ENCODE data around the gene MUSTN1.

- TF ChIP-seq CTCF (IDR thresholded peaks at IDR 0.05) (no peak), POLR2AphosphoS5 (IDR thresholded peaks at IDR 0.05; ENCODE audit: insufficient read depth in 1 of 2, low read depth in 1 of 2) (no peak), POLR2A (IDR thresholded peaks at IDR 0.05) (no peak)
Observed at GRCh38 chr3:52846432-52846965, 11.7 kb upstream of the MUSTN1 start.
